ENCODE data around the gene KAZN.
A peak's percentile ranks its signal among the peaks of the same experiment; 100 is the strongest.

The KAZN gene

DNA sequence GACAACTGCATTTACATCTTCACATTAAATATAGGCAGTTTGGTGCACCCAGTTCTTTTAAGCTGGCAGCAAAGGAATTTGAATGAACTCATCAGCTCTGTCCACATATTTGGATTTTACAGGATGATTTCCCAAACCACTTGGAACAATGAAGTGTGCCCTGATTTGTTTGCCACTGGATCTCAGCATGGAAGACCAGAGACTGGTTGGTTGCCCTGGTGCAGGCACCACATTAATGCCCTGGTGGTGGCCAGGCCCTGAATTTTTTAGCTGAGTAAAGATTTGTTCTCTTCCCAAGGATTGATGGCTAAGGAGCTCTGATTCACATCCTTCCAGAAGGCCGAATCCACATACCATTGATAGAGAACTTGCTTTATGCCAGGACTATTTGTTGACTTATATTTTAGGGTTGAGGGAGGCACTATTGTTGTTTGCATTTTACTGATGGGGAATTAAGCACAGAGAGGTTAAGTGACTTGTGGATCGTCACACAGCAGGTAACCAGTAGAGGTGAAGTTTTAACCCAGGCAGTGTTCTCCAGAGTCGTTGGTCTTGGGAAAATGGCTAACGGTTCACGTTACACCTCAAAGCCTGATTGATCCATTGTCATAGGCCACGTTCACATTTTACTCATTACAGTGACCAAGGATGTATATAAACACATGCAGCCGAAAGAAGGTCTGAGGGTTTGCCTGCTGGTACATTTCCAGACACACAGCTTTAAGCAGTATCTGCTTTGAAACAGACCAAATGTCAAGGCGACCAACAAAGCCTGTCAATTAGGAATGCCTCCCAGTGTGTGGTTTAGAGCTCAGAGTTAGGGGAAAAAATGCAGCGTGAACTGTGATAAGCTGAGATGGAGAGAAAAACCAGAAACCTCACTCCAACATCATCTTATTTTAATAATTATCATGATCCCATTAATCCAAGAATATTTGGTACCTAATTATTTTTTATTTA is 50.7 kb downstream of the KAZN start:
- DNase-seq, result no peak

DNA sequence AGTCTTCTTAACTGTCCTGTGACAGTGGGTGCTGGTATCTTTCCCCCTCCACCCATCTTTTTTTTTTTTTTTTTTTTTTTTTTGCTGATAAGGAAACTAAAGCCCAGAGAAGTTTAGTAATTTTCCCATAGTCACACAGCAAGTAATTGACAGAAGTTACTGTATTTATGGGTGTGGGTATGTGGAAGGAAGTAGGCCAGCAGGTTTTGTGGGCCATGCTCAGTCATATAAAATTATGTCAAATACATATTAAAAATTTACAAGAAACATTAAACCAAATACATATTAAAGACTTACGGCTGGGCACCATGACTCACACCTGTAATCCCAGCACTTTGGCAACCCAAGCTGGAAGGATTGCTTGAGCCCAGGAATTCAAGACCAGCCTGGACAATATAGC is 51.5 kb downstream of the KAZN start:
- DNase-seq, result no peak

DNA sequence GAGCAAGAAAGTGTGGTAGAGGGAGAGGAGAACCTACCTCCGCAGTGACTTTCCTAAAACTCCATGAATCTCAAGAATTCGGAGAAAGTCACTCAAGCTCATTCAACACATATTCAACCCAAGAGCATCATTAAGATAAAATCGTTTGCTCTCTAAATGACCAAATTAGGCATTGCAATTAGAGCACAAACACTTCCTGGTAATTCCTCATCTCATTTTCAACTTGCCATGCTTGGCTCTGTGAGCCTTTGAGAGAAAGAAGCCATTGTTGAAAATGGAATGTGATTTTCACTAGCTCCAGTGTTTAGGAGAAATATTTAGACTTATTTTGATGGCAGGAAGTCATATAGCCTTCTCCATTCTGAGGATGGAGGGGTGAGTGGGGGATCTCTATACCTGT is 52.5 kb downstream of the KAZN start:
- no peak for DNase-seq

DNA sequence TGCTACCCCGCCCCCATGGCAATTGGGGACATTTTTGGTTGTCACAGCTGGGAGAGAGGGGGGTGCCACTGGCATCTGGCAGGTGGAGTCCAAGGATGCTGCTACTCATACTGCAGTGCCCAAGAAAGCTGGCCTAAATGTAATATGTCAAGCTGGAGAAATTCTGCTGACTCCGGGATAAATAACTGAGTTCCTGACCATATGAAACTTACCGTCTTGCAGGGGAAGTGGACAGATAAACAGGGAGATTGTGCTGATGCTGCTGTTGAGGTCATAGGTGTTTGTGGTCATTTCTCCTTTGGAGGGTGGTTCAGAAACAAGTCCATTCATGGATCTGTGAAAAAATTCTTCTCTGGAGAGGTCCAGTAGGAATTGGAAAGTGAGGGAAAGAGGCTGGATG is 54.4 kb downstream of the KAZN start:
- no peak for DNase-seq

DNA sequence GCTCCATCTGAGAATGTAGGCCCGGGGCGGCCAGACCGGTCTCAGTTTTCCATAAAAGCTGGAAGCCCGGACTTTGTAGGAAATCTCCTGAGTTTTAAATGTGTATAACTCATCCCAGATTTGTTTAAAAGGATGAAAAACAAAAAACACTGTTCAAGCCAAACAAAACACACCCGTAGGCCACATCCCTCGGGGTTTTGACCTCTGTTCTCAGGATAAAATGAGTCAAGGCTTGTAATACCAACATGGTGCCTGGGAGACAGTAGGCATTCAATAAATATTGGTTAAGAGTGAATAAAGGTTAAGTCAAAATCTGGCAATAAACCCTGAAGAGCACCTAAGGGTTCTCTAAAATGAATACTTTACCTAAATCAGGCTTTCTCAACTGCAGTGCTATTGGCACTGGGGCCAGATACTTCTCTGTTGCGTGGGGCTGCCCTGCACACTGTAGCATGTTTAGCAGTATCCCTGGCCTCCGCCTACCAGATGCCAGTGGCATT is 55.0 kb downstream of the KAZN start:
- DNase-seq, result no peak

DNA sequence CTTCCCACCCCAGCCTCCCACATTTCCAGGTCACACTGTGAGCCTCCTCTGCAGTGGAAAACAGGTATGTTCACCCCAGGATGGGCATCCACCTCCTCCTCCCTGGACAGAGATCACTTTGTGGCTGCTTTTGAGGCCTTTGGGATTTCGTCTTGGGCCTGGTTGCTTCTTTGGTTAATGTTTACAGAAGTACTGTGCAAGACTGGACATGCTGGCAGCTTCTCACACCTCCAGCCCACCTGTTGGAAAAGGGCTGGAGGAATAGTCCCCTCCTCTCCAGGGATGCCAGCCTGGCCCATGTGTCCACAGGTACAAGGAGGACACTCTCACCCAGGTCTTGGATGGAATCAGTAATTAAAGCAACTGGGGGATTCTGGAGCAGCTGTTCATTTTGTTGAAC is 56.1 kb downstream of the KAZN start:
- DNase-seq, result no peak

DNA sequence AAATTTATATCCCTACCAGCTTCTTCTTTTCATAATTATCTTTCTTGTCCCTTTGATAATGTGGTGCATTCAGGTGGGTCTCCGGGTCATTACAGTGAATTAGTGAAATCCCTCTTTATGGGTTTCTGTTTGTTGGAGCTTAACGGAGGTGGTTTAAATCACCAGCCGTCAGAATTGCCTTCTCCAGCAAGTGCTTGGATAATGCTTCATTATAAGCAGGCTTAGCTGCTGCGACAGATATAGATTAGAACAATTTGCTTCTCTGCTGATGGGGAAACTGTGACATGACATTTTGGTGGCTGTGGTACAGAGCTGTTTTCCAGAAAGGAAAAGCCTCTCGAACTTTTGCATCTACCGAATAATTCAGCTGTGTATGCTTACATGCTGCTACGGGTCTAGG is 56.9 kb downstream of the KAZN start:
- DNase-seq, result no peak

DNA sequence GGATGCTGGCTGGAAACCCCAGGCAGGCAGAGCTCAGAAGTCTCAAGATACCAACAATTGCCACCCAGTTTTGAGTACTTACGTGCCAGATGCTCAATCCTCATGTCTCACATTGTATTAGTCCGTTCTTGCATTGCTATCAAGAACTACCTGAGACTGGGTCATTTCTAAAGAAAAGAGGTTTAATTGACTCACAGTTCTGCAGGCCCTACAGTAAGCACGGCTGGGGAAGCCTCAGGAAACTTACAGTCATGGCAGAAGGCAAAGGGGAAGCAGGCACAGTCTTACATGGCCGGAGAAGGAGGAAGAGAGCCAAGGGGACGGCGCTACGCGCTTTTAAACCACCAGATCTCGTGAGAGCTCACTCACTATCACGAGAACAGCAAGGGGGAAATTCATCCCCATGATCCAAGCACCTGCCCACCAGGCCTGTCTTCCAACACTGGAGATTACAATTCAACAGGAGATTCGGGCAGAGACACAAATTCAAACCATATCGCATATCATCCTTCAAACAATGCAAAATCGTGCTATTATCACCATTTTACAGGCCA is 58.0 kb downstream of the KAZN start:
- no peak for DNase-seq

DNA sequence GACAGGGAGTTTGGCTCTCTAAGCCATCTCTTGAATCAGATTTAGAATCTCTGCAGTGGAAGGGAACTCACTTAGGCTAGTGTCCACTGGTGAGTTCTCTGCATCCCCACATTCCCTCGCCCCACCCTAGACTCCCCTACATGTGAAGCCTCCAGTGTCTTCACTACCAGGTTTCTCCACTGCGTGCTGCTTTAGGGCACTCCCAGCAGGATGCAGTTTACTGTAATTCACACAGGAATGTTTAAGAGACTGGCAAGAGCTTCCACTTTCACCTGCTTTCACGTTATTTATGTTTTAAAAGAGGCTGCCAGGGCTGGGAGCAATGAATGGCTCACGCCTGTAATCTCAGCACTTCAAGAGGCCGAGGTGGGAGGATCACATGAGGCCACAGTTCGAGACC is 60.2 kb downstream of the KAZN start:
- no peak for DNase-seq

DNA sequence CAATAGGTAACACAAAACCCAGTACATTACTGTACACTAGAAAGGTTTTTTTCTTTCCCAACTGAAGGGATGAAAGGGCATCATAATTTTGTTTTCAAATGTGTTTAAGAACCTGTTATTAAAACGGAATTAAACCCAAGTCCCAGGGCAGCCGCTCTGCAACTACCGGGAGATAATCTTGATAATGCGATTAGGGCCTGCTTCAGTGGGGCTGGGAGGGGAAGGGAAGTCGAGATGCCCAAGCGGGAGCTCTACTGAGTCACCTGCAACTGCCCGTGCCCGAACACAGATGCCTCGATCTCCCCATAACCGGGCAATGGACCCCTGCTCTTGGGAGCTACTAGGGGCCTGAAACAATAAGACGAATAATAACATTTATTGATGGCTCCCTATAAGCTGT is 61.4 kb downstream of the KAZN start:
- DNase-seq, result no peak

DNA sequence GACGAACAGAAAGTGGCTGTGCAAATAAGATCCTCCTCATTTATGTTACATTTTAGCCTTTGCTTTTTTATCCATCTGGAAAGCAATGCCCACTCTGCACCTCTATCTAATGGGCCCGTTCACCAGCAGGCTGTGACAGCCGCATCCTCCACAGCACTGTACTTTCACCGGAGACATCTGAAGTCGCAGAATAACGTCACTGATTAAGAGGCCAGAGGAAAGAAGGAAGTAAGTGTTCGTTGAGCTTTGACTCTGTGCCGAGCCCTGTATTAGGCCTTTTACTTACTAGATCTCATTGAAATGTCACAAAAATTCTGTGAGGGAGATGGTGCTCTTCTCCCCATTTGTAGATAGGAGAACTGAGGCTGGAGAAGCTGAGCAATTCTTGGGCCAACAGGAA is 62.3 kb downstream of the KAZN start:
- no peak for DNase-seq

DNA sequence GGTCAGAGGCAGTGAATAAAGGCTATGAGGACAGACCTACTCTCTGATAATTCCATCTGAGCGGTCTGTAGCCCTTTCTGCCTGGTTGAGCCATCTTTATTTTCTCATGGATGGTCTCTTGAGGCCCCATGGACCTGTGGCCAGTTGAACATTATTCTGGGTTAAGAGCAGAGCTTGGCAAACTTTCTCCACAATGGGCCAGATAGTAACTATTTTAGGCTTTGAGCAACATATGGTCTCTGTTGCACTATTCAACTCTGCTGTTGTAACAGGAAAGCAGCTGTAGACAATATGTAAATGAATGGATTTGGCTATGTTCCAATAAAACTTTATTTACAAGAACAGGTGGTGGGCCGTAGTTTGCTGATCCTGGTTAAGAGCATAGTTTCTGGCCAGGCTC is 62.7 kb downstream of the KAZN start:
- DNase-seq, result no peak

DNA sequence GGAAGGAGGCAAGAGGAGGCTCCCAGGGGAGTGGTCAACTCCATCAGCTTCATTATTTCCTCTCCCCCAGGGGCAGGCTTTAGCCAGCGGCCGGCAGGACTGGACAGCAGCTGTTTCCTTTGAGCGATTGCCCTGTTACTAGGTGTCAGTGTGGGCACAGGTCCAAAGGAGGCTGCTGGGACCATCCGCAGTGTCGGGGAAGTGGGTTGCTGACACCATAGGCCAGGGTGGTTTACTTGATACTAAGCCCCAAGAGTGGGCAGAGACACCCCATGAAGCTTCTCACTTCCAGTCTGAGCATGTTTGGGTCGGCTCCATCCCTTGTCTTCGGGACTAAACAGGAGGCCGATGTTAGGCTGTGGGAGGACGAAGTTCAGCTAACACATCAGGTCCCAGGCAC is 63.6 kb downstream of the KAZN start:
- DNase-seq, result no peak

DNA sequence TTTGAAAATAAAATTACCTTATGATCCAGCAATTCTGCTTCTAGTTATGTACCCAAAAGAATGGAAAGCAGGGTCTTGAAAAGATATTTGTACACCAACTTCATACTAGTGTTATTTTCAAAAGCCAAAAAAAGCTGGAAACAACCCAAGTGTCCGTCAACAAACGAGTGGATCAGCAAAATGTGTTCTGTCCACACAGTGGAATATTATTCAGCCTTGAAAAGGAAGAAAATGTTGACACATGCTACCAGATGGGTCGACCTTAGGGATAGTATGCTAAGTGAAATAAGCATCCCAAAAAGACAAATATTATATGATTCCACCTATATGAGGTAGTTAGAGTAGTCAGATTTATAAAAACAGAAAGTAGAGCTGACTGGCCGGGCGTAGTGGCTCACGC is 65.3 kb downstream of the KAZN start:
- no peak for DNase-seq

DNA sequence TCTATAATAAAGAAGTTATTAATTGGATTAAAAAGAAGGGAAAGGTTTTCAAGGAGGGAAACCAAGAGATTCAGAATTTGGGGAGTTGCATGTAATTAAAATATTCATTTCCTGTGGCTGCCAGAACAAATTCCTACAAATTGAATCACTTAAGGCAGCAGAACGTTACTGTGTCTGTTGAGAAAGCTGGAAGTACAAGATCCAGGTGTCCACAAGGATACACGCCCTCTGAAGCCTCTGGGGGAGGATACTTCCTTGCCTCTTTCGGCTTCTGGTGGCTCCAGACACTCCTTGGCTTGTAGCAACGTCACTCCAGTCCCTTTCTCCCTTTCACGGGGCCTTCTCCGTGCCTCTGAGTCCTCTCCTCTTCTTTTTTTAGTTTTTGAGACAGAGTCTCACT is 67.9 kb downstream of the KAZN start:
- no peak for DNase-seq

DNA sequence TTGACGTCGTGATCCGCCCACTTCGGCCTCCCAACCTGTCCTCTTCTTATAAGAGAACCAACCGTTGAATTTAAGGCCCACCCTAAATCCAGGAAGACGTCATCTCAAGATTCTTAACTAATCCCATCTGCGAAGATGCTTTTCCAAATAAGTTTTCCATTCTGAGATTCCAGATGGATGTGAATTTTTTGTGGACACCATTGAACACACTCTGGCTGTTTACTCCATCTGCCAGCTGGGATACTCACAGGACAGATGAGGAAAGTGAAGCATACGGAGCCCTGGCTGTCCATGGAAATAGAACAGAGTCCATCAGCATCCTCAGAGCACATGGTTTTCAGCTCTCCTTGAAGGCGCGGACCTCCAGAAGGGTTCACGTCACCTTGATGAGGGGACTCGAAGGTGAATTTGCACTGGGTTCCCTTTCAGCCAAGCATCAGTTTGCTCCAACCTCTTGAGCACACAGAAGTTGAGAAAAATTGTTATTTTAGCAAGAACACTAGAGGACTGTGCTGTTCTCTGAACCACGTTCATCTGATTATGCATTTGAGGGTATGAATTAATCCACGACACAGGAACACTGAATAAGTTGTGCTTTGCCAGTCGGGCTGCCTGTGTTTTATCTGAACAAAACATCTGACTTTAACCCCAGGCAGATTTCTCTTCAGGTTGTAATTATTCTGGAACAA is 68.6 kb downstream of the KAZN start:
- DNase-seq, result no peak

DNA sequence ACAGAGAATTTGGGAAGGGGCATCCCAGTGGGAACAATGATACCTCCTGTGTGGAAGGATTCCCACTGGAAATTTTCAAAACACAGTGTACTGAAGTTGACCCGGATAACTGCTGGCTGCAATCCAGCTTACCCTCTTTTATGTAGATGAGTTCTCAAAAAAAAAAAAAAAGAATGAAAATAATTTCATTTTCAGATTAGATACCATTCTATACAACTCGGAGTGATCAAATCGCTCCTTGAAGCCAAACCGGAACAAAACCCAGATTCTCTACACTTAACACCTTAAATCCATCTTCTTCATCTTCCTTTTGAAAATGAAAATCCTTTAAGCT is 69.1 kb downstream of the KAZN start:
- no peak for DNase-seq

DNA sequence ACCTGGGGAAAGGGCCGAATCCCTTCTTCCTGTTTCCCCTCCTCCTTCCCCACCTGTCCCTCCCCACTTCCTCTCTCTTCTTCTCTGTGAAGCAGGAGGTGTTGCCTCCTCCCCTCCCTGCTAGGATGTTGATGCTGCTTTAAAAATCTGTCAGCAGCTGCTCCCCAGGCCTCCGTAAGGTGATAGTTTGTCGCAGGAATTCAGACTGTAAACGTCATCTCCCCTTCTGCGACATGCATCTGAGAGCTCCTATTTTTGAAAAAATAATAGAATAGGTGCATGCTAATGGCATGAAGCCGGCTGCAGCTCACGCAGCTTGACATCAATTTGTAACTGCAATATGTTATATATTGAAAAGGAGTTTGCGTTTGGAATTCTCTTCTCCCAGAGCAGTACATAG is 70.1 kb downstream of the KAZN start:
- DNase-seq, result no peak

DNA sequence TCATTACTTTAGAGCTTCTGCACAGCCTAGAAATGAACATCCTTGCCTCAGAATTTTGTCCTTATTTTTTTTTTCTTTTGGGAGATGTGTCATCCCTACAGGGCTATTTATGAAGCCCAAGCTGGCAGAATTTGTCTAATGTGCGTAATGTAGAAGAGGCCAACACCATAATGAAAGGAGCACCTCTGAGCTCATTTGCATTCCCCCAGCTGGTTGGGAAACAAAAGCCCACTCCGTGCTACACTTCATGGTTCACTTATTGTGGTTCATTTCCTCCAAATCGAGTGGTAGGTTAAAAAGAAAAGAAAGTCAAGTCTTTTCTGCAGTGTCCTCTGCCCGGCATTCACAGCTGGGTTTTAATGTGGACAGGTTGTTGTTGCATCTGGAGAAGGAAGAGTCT is 73.5 kb downstream of the KAZN start:
- peak; percentile 27 for DNase-seq

DNA sequence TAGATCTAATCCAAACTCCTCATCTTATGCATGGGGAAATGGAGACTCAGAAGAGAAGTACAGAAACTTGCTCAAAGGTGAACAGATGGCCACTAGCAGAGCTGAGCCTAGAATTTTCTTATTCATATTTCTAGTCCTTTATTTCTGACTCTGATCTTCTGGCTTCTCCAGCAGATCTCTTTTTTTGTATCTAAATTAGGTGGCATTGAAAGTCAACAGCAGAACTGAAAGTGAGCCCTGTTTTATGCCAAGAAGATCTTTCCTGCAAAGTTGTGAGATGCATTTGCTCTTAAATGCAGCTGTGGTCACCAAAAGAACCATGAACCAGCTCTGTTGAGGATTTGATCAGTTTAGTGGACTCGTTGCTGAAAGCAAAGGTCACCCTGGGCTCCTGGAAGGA is 75.5 kb downstream of the KAZN start:
- no peak for DNase-seq

DNA sequence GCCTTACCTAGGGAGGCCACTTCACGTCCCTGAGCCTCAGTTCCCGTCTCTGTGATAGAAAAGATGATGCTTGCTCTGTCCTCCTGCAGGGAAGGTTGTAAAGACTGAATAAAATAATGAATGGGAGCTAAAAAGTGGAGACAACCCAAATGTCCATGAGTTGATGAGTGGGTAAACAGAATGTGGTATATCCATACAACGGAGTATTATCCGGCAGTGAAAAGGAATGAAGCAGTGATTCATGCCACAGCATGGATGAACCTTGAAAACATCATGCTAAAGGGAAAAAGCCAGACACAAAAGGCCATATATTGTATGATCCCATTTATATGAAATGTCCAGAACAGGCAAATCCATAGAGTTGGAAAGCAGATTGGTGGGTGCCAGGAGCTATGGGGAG is 77.9 kb downstream of the KAZN start:
- no peak for DNase-seq

DNA sequence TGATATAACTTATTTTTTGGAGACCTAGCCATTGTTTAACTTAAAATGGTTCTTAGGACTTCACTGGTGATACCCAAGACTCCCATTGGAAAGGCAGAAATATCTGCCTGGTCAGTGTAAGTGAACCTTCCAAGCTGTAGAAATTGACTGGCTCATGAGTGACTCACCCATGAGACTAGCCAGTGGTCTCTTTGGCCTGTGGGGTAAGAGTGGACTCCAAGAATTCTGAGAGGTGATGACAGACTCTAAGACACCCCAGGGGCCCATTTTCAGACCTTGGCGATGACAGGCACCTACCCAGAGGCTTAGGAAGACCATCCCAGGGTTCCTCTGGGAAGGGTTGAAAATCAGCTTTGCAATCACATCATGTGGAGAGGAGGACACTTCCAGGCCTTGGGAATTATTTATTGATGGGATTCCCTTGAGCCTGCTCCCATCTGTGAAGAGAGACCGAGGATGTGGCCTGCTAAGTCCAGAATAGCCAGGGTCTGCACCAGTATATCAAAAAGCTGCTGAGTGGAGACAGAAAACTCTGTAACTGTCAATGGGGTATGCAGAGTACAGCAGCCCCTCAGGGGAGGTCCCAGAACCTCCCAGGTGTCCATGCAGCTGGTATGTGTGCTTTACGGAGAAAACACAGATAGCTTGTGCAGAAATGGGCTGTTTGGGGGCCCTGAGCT is 78.9 kb downstream of the KAZN start:
- DNase-seq, result no peak

DNA sequence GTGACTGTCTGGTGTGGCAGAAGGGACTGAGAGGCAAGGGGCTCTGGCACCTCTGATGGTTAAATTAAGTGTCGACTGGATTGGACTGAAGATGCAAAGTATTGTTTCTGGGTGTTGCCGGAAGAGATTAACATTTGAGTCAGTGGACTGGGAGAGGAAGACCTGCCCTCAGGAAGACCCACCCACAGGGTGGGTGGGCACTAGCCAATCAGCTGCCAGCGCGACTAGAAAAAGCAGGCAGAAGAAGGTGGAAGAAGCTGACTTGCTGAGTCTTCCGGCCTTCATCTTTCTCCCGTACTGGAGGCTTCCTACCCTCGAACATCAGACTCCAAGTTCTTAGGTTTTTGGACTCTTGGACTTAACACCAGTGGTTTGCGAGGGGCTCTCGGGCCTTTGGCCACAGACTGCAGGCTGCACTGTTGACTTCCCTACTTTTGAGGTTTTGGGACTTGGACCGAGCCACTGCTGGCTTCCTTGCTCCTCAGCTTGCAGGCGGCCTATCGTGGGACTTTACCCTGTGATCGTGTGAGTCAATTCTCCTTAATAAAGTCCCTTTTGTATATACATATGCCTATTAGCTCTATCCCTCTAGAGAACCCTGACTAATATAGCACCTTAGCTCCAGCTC is 79.6 kb downstream of the KAZN start:
- DNase-seq, result no peak

All from NCI-H510A (cell line).